Neural progenitor cell (in vitro differentiated cells): Measurements from ENCODE around the gene USP49.

Source experiments
- EZH2 ChIP-seq: fragments of 200-600 bp; sonication (generic); IDR thresholded peaks from 2 replicates; pipeline ENCODE4 v1.6.1; 2017; ENCODE audit warnings: antibody characterized with exemption, mild to moderate bottlenecking, moderate library complexity
- TF ChIP-seq, protein P1 (sequence below): fragments of 200-600 bp; sonication (generic); IDR thresholded peaks from 2 replicates; pipeline ENCODE4 v1.5.1; 2017; ENCODE audit warnings: antibody characterized with exemption, mild to moderate bottlenecking

DNA sequence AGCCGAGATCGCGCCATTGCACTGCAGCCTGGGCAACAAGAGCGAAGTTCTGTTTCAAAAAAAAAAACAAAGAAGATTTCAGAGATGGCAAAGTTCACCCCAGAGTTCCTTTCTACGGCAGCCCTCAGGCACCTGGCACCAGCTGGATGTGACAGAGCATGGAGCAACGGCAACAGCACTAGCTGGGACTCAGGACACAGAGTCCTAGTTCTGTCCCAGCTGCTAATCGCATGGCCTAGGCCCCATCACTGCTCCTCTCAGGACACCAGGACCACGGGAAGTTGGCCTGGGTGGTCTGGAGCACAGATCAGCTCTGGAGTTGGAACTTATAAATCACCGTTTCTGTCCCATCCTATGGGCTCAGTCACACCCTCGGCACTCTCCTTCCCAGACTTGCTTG is 149.1 kb downstream of the USP49 start:
- TF ChIP-seq, protein P1, sequence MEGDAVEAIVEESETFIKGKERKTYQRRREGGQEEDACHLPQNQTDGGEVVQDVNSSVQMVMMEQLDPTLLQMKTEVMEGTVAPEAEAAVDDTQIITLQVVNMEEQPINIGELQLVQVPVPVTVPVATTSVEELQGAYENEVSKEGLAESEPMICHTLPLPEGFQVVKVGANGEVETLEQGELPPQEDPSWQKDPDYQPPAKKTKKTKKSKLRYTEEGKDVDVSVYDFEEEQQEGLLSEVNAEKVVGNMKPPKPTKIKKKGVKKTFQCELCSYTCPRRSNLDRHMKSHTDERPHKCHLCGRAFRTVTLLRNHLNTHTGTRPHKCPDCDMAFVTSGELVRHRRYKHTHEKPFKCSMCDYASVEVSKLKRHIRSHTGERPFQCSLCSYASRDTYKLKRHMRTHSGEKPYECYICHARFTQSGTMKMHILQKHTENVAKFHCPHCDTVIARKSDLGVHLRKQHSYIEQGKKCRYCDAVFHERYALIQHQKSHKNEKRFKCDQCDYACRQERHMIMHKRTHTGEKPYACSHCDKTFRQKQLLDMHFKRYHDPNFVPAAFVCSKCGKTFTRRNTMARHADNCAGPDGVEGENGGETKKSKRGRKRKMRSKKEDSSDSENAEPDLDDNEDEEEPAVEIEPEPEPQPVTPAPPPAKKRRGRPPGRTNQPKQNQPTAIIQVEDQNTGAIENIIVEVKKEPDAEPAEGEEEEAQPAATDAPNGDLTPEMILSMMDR: no peak
- TF ChIP-seq EZH2: no peak
